Adrenal gland (tissue), 12 donors: Measurements from ENCODE around the gene ITPRID1. TPM values are rescaled to one million over a fixed set of nuclear protein-coding genes. Genes with fewer than 3 reads are reported as not detected.

Experiments used
- DNase-seq, 7 donors: peaks; one replicate each; pipeline ENCODE4 v3.0.0-alpha.2; 2019 to 2020
- H3K27ac ChIP-seq, 5 donors: fragments of 200-600 bp; sonication (generic) in 4 of 5; 1 replicate in 3 of 5; 2 replicates in 2 of 5; pipeline versions ENCODE4 v1.5.1 to v1.8.0; 2016 to 2020; ENCODE audit warnings: mild to moderate bottlenecking in 1 of 5
- H3K27me3 ChIP-seq: fragments of 200-600 bp; 2 replicates; pipeline ENCODE4 v1.8.0; 2021
- H3K36me3 ChIP-seq, 2 donors: fragments of 200-600 bp; replicated peaks in 1 of 2; 1 replicate in 1 of 2; 2 replicates in 1 of 2; pipeline versions ENCODE4 v1.5.1 to v1.8.0; 2018 to 2022
- H3K4me1 ChIP-seq, 2 donors: fragments of 200-600 bp; replicated peaks in 1 of 2; 1 replicate in 1 of 2; 2 replicates in 1 of 2; pipeline versions ENCODE4 v1.5.1 to v1.8.0; 2018 to 2021
- H3K4me3 ChIP-seq, 4 donors: fragments of 200-600 bp; sonication (generic) in 3 of 4; one replicate each; pipeline ENCODE4 v1.5.1; 2016 to 2018
- H3K9me3 ChIP-seq, 3 donors: fragments of 200-600 bp; sonication (generic) in 1 of 3; replicated peaks in 1 of 3; 1 replicate in 2 of 3; 2 replicates in 1 of 3; pipeline versions ENCODE4 v1.5.1 to v1.8.0; 2016 to 2021
- CTCF ChIP-seq, 6 experiments: fragments of 450-650 bp in 4 of 6; fragments of 200-600 bp in 2 of 6; sonication (generic) in 1 of 6; IDR thresholded peaks; 1 replicate in 5 of 6; 2 replicates in 1 of 6; pipeline versions ENCODE4 v1.5.1 to v1.8.0; 2016 to 2021; ENCODE audit warnings: antibody characterized with exemption in 6 of 6, mild to moderate bottlenecking in 2 of 6, moderate library complexity in 1 of 6
- POLR2A ChIP-seq, 2 donors: fragments of 450-650 bp; IDR thresholded peaks; one replicate each; pipeline ENCODE4 v1.6.1; 2017; ENCODE audit warnings: antibody characterized with exemption in 2 of 2, mild to moderate bottlenecking in 2 of 2, moderate library complexity in 1 of 2
- WGBS, 4 donors: extraction: QIAGEN DNeasy Blood & Tissue Kit in 2 of 4; methylation state at CpG; one replicate each; pipeline versions ENCODE4 v1.1.5 to v1.1.7; 2013 to 2017; 5-methylcytosine and 5-hydroxymethylcytosine counted together
- intact Hi-C, 2 donors: fragments of 100-400 bp; cut with DNase I; formaldehyde crosslinking; loops; one replicate each; pipeline versions ENCODE4 v1.14.1 to v1.15.0; 2022 to 2023
- polyA plus RNA-seq, 3 donors: library from polyadenylated mRNA; stranded (reverse); fragments of 200-250 nt in 2 of 3; fragments of 350-450 nt in 1 of 3; fragmentation: Illumina TruSeq in 1 of 3; extraction: RNeasy Lipid Tissue Mini Kit (QIAGEN cat#74804) in 1 of 3; gene quantifications; one replicate each; pipeline ENCODE4 v1.2.3, GENCODE V29; 2013 to 2014
- total RNA-seq, 9 donors: library from RNA; depleted of rRNA in 4 of 9; stranded (reverse); fragments of >200 nt in 4 of 9; fragments of 120-200 nt in 1 of 9; fragmentation: NEBNext Ultra II Directional in 1 of 9; extraction: Animal tissue kit (Norgen Biotek cat#: 25700) in 1 of 9; gene quantifications; one replicate each; pipeline versions ENCODE4 v1.1.0 to v1.2.4, GENCODE V29; 2013 to 2023
- donor health status: healthy with polysubstance abuse.
- donor health status: Bipolar disorder and iron deficiency.
- donor health status: DM: yes; HTN: yes; CAD: no.
- donor health status: DM: no; HTN: no; CAD: no.
- donor health status: DM: no; HTN: no; CAD: no.
- donor health status: DM: yes; HTN: yes; CAD: no.

Gene ITPRID1
- total and polyA plus RNA-seq, 12 donors, result 0.06 TPM; not detected in 11

GRCh38 chr7:31549611-31550010, 35.7 kb downstream of the ITPRID1 start:
- intact Hi-C loops, result no loop called here
- Histone ChIP-seq H3K27ac (no peak overlapping the region), H3K9me3 (no peaks in the 10 kb centered on the region), H3K4me1 (no peaks in the 10 kb centered on the region), H3K36me3 (no peaks in the 10 kb centered on the region), H3K27me3 (no peaks in the 10 kb centered on the region), H3K4me3 (no peak overlapping the region)
- no peak for DNase-seq
- TF ChIP-seq POLR2A (IDR thresholded peaks at IDR 0.05), result no peak
- TF ChIP-seq CTCF (IDR thresholded peaks at IDR 0.05), result no peak

GRCh38 chr7:31550432-31550831, 36.5 kb downstream of the ITPRID1 start:
- Histone ChIP-seq H3K4me3 (no peak overlapping the region), H3K9me3 (no peaks in the 10 kb centered on the region), H3K36me3 (no peaks in the 10 kb centered on the region), H3K27ac (no peak overlapping the region), H3K4me1 (no peaks in the 10 kb centered on the region), H3K27me3 (no peaks in the 10 kb centered on the region)
- TF ChIP-seq CTCF (IDR thresholded peaks at IDR 0.05), result no peak
- TF ChIP-seq POLR2A (IDR thresholded peaks at IDR 0.05), result no peak
- 30 to 67% (median 47%) methylated on average over 1 of the region's 1 CpG for WGBS, 4 donors
- intact Hi-C loops, result no loop called here
- DNase-seq, result peak in 1 of 7 donors; percentile 20

- intact Hi-C loops, result no loop called here
- Histone ChIP-seq H3K4me3 (no peak overlapping the region), H3K36me3 (no peaks in the 10 kb centered on the region), H3K9me3 (no peaks in the 10 kb centered on the region), H3K27me3 (no peaks in the 10 kb centered on the region), H3K4me1 (no peaks in the 10 kb centered on the region), H3K27ac (no peak overlapping the region)
- no peak for DNase-seq
- TF ChIP-seq POLR2A (IDR thresholded peaks at IDR 0.05), result no peak
- TF ChIP-seq CTCF (IDR thresholded peaks at IDR 0.05), result no peak
Observed at GRCh38 chr7:31553661-31554081, 39.8 kb downstream of the ITPRID1 start.

- no peaks in the 10 kb centered on the region for H3K36me3 ChIP-seq
- 67 to 86% (median 77%) methylated on average over 1 of the region's 1 CpG for WGBS, 4 donors
- no peaks in the 10 kb centered on the region for H3K4me1 ChIP-seq
- no peak overlapping the region for H3K4me3 ChIP-seq
- TF ChIP-seq POLR2A (IDR thresholded peaks at IDR 0.05), result no peak
- TF ChIP-seq CTCF (IDR thresholded peaks at IDR 0.05), result no peak
- intact Hi-C loops, result no loop called here
- no peak overlapping the region for H3K27ac ChIP-seq
- H3K9me3 ChIP-seq, result no peaks in the 10 kb centered on the region
- no peak for DNase-seq
- no peaks in the 10 kb centered on the region for H3K27me3 ChIP-seq
Observed at GRCh38 chr7:31562002-31562401, 48.1 kb downstream of the ITPRID1 start.
